Esophagus squamous epithelium (tissue), 5 donors: ENCODE measurements around the gene THADA. TPM values are rescaled to one million over a fixed set of nuclear protein-coding genes. Genes with fewer than 3 reads are reported as not detected.
"Not testable (repeated sequence)": the region's sequence is repeated elsewhere in the genome, so short reads cannot be mapped to it uniquely, and the experiment has no call there.

Experiments
- DNase-seq: peaks from one replicate; lab custom pipeline; 2025; lab: John Stamatoyannopoulos, UW
- H3K27ac ChIP-seq, 4 donors: fragments of 200-600 bp; sonication (generic); one replicate each; pipeline ENCODE4 v1.5.1; 2016 to 2019; ENCODE audit warnings: mild to moderate bottlenecking in 1 of 4
- H3K27me3 ChIP-seq, 4 donors: fragments of 200-600 bp; sonication (generic); 1 replicate in 3 of 4; 2 replicates in 1 of 4; pipeline versions ENCODE4 v1.5.1 to v1.6.0; 2017 to 2021; ENCODE audit warnings: antibody characterized with exemption in 1 of 4
- H3K36me3 ChIP-seq, 3 donors: fragments of 200-600 bp; sonication (generic); one replicate each; pipeline ENCODE4 v1.5.1; 2016 to 2019
- H3K4me1 ChIP-seq, 3 donors: fragments of 200-600 bp; sonication (generic); one replicate each; pipeline ENCODE4 v1.5.1; 2017 to 2019
- H3K4me3 ChIP-seq, 4 donors: fragments of 200-600 bp; sonication (generic); 1 replicate in 3 of 4; 2 replicates in 1 of 4; pipeline ENCODE4 v1.5.1; 2016 to 2019; ENCODE audit warnings: mild to moderate bottlenecking in 2 of 4, moderate library complexity in 1 of 4
- H3K9me3 ChIP-seq, 3 donors: fragments of 200-600 bp; sonication (generic); one replicate each; pipeline ENCODE4 v1.5.1; 2016 to 2019
- POLR2A ChIP-seq, 4 donors: fragments of 450-650 bp; IDR thresholded peaks; one replicate each; pipeline ENCODE4 v1.6.1; 2017; ENCODE audit warnings: antibody characterized with exemption in 4 of 4, mild to moderate bottlenecking in 4 of 4, moderate library complexity in 3 of 4
- WGBS, 2 donors: methylation state at CpG; one replicate each; pipeline ENCODE4 v1.1.5; 2018; 5-methylcytosine and 5-hydroxymethylcytosine counted together
- intact Hi-C: fragments of 100-400 bp; cut with DNase I; formaldehyde crosslinking; loops from one replicate; pipeline ENCODE4 v1.15.0; 2022
- total RNA-seq, 4 donors: library from RNA; depleted of rRNA; stranded (reverse); fragments of >200 nt; gene quantifications; one replicate each; pipeline ENCODE4 v1.1.0, GENCODE V29; 2016
- TF ChIP-seq, protein P1 (sequence below), 6 experiments: fragments of 450-650 bp in 4 of 6; fragments of 200-600 bp in 2 of 6; sonication (generic) in 2 of 6; IDR thresholded peaks; one replicate each; pipeline ENCODE4 v1.5.1; 2016 to 2019; ENCODE audit warnings: antibody characterized with exemption in 6 of 6, mild to moderate bottlenecking in 4 of 6, moderate library complexity in 4 of 6
- donor health status: DM: yes; HTN: yes; CAD: no.

THADA gene
- total RNA-seq, 4 donors from 2014 or later = 14.0 to 32.2 (median 21.0) TPM

DNA sequence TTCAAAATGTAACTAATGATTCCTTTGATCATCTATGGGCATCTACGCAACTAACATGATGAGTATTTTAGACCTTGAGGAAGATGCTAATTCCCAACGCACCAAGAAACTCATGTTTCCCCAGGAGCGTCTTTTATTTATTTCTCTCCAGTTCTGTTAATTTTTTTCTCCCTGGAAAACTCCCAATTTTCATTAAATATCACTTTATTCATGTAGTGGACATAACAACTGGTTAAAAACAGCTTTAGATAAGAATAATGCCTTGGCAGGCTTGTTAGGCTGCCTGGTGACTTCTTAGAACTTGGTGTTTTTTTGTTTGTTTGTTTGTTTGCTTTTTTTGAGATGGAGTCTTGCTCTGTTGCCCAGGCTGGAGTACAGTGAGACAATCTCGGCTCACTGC, 306.5 kb downstream of the THADA start:
- WGBS, 2 donors = 91% methylated on average over 4 of the region's 4 CpGs

DNA sequence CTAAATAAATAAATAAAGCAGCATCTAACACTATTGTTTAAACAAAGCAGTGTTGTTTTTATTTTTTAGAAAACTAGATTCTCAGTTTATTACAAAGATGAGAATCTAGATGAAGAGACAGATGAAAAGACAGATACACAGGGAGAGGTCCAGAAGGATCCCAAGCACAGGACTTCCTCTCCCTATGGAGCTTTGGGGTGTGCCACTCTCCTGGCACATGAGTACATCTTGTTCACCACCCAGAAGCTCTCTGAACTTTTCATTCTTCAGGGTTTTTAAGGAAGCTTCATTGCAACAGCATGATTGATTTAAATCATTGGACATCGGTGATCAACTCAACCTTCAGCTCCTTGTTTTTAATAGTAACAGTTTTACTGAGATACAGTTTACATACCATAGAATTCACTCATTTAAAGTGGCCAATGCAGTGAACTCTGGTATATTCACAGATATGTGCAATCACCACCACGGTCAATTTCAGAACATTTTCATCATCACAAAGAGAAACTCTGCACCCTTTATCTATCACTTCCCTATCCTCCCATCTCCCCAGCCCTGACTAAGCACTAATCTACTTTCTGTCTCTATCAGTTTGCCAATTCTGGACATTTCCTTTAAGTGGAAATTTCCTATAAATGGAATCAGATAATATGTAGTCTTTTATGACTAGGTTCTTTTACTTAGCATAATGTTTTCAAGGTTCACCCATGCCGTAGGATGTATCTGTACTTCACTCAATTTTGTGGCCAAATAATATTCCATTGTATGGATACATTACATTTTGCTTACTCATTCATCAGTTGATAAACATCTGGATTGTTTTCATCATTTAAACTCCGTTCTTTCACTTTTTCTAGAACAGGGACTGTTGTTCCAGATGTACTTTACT, 307.2 kb downstream of the THADA start:
- Histone ChIP-seq H3K4me3 (no peak overlapping the region), H3K4me1 (peaks cover 4 to 10% (median 10%) of the 10 kb centered on the region in 3 donors), H3K9me3 (peaks cover 0 to 17% (median 0%) of the 10 kb centered on the region in 3 donors), H3K27me3 (no peaks in the 10 kb centered on the region), H3K27ac (no peak overlapping the region), H3K36me3 (peaks cover 6 to 73% (median 22%) of the 10 kb centered on the region in 3 donors)
- intact Hi-C loops = no loop called here
- WGBS, 2 donors = 84 to 88% methylated on average over 4 of the region's 4 CpGs
- DNase-seq = no peak
- TF ChIP-seq POLR2A (IDR thresholded peaks at IDR 0.05) = no peak
- TF ChIP-seq, protein P1, sequence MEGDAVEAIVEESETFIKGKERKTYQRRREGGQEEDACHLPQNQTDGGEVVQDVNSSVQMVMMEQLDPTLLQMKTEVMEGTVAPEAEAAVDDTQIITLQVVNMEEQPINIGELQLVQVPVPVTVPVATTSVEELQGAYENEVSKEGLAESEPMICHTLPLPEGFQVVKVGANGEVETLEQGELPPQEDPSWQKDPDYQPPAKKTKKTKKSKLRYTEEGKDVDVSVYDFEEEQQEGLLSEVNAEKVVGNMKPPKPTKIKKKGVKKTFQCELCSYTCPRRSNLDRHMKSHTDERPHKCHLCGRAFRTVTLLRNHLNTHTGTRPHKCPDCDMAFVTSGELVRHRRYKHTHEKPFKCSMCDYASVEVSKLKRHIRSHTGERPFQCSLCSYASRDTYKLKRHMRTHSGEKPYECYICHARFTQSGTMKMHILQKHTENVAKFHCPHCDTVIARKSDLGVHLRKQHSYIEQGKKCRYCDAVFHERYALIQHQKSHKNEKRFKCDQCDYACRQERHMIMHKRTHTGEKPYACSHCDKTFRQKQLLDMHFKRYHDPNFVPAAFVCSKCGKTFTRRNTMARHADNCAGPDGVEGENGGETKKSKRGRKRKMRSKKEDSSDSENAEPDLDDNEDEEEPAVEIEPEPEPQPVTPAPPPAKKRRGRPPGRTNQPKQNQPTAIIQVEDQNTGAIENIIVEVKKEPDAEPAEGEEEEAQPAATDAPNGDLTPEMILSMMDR (IDR thresholded peaks at IDR 0.05) = no peak

More for the DNA sequence above, 306.5 kb downstream of the THADA start:
- Histone ChIP-seq H3K4me3 (no peak overlapping the region), H3K4me1 (peaks cover 9 to 17% (median 15%) of the 10 kb centered on the region in 3 donors), H3K36me3 (peaks cover 6 to 66% (median 19%) of the 10 kb centered on the region in 3 donors), H3K9me3 (peaks cover 0 to 11% (median 0%) of the 10 kb centered on the region in 3 donors), H3K27ac (no peak overlapping the region), H3K27me3 (no peaks in the 10 kb centered on the region)
- intact Hi-C loops = no loop called here
- no peak for DNase-seq
- no peak for TF ChIP-seq POLR2A (IDR thresholded peaks at IDR 0.05)
- TF ChIP-seq, protein P1 (IDR thresholded peaks at IDR 0.05) = no peak

- peaks cover 0 to 19% (median 0%) of the 10 kb centered on the region in 3 donors for H3K9me3 ChIP-seq
- no peaks in the 10 kb centered on the region for H3K4me1 ChIP-seq
- H3K36me3 ChIP-seq = peaks cover 0 to 80% (median 22%) of the 10 kb centered on the region in 3 donors
- no peak overlapping the region for H3K4me3 ChIP-seq
- intact Hi-C loops = no loop called here
- no peak for TF ChIP-seq POLR2A (IDR thresholded peaks at IDR 0.05)
- TF ChIP-seq, protein P1 (IDR thresholded peaks at IDR 0.05) = no peak
- DNase-seq = no peak
- H3K27ac ChIP-seq = no peak overlapping the region
- H3K27me3 ChIP-seq = no peaks in the 10 kb centered on the region
- 67 to 80% methylated on average over 2 of the region's 2 CpGs for WGBS, 2 donors
Observed at GRCh38 chr2:43285987-43286386, 309.9 kb downstream of the THADA start.

- Histone ChIP-seq H3K9me3 (peaks cover 0 to 19% (median 0%) of the 10 kb centered on the region in 3 donors), H3K36me3 (peaks cover 0 to 80% (median 18%) of the 10 kb centered on the region in 3 donors), H3K27ac (no peak overlapping the region), H3K4me3 (no peak overlapping the region), H3K27me3 (no peaks in the 10 kb centered on the region), H3K4me1 (no peaks in the 10 kb centered on the region)
- intact Hi-C loops = no loop called here
- DNase-seq = no peak
- TF ChIP-seq POLR2A (IDR thresholded peaks at IDR 0.05) = no peak
- TF ChIP-seq, protein P1 (IDR thresholded peaks at IDR 0.05) = no peak
- 95 to 100% methylated on average over 1 of the region's 1 CpG for whole genome bisulfite sequencing, 2 donors
Observed at GRCh38 chr2:43284967-43285366, 310.9 kb downstream of the THADA start.

- Histone ChIP-seq H3K36me3 (peaks cover 0 to 86% (median 18%) of the 10 kb centered on the region in 3 donors), H3K9me3 (peaks cover 0 to 19% (median 0%) of the 10 kb centered on the region in 3 donors)
- 96 to 100% methylated on average over 5 of the region's 6 CpGs for WGBS, 2 donors
- H3K27me3 ChIP-seq, DNase-seq, intact Hi-C loops, H3K27ac ChIP-seq, H3K4me1 ChIP-seq, H3K4me3 ChIP-seq: not testable (repeated sequence)
Observed at GRCh38 chr2:43284347-43284746, 311.5 kb downstream of the THADA start.
